HepG2 (cell line): ENCODE results near the gene LRRC45. TPM values are rescaled to one million over a fixed set of nuclear protein-coding genes. Genes with fewer than 3 reads are reported as not detected.

Experiments
- AHR ChIP-seq: IDR thresholded peaks from 2 replicates; pipeline ENCODE4 v1.6.1; 2018; ENCODE audit warnings: missing genetic modification reagents, missing compliant biosample characterization
- DDIT3 ChIP-seq: sonication (generic); formaldehyde crosslinking; IDR thresholded peaks from 2 replicates; pipeline ENCODE4 v1.4.0; 2020; ENCODE audit warnings: mild to moderate bottlenecking, missing genetic modification reagents
- ELF3 ChIP-seq: IDR thresholded peaks from 2 replicates; pipeline ENCODE4 v1.6.1; 2016; ENCODE audit warnings: missing genetic modification reagents, missing compliant biosample characterization
- HCFC1 ChIP-seq: fragments of 150-350 bp; IDR thresholded peaks from 2 replicates; pipeline ENCODE4 v1.6.1; 2014; ENCODE audit warnings: low read depth, low read length
- PPARG ChIP-seq: conservative IDR thresholded peaks from 2 replicates; pipeline ENCODE4 v1.6.1; 2016; ENCODE audit warnings: missing biosample characterization, missing genetic modification reagents
- SIN3B ChIP-seq: fragments of 150-350 bp; IDR thresholded peaks from 2 replicates; pipeline ENCODE4 v1.6.1; 2014; ENCODE audit warnings: low read length
- SMAD1 ChIP-seq: sonication (generic); formaldehyde crosslinking; IDR thresholded peaks from 2 replicates; pipeline ENCODE4 v1.4.0; 2020; ENCODE audit warnings: missing genetic modification reagents, low read depth, mild to moderate bottlenecking, borderline replicate concordance
- SRSF4 ChIP-seq: fragments of 200-400 bp; formaldehyde crosslinking; IDR thresholded peaks from one replicate; pipeline ENCODE4 v1.6.1; 2018; ENCODE audit warnings: mild to moderate bottlenecking, low read depth, low read length, moderate library complexity; ENCODE audit not compliant: poor library complexity, severe bottlenecking
- ZMYM3 ChIP-seq: sonication (generic); formaldehyde crosslinking; IDR thresholded peaks from 2 replicates; pipeline ENCODE4 v1.5.1; 2020; ENCODE audit warnings: mild to moderate bottlenecking, missing genetic modification reagents
- ZNF275 ChIP-seq: sonication (generic); formaldehyde crosslinking; IDR thresholded peaks from 2 replicates; pipeline ENCODE4 v1.8.0; 2022; ENCODE audit warnings: missing genetic modification reagents, mild to moderate bottlenecking, inconsistent platforms, borderline replicate concordance
- ZNF362 ChIP-seq: sonication (generic); formaldehyde crosslinking; IDR thresholded peaks from 2 replicates; pipeline ENCODE4 v1.4.0; 2020; ENCODE audit warnings: missing genetic modification reagents, mild to moderate bottlenecking, borderline replicate concordance
- ZNF747 ChIP-seq: sonication (generic); formaldehyde crosslinking; IDR thresholded peaks from 2 replicates; pipeline ENCODE4 v1.8.1; 2023; ENCODE audit warnings: missing genetic modification reagents, mild to moderate bottlenecking, borderline replicate concordance
- polyA plus RNA-seq, 8 experiments: library from polyadenylated mRNA; depleted of rRNA in 3 of 8; stranded (reverse) in 7 of 8; unstranded in 1 of 8; fragments of >200 nt; fragmentation: Illumina TruSeq in 4 of 8; extraction: Trizol in 4 of 8; gene quantifications; 2 replicates each; pipeline versions ENCODE4 v1.2.1 to v1.2.3, GENCODE V29; 2011 to 2016; ENCODE audit warnings: low read depth in 4 of 8, missing spikeins in 1 of 8, mixed read lengths in 1 of 8; ENCODE audit not compliant: insufficient read depth in 1 of 8
- total RNA-seq, 5 experiments: library from RNA; depleted of rRNA; stranded (reverse); fragments of >200 nt; fragmentation: Illumina TruSeq; extraction: Trizol; gene quantifications; 2 replicates each; pipeline ENCODE4 v1.2.3, GENCODE V29; 2016; ENCODE audit warnings: low read depth in 1 of 5
- TF ChIP-seq, protein P1 (sequence below): sonication (generic); formaldehyde crosslinking; IDR thresholded peaks from 2 replicates; pipeline ENCODE4 v1.4.0; 2020; ENCODE audit warnings: mild to moderate bottlenecking, missing genetic modification reagents, borderline replicate concordance
- TF ChIP-seq, protein P2 (sequence below), 2 experiments: IDR thresholded peaks; 2 replicates each; pipeline ENCODE4 v1.6.1; 2011 to 2012; ENCODE audit warnings: low read length in 2 of 2, borderline replicate concordance in 1 of 2, low read depth in 1 of 2, mild to moderate bottlenecking in 1 of 2, moderate library complexity in 1 of 2
- TF ChIP-seq, protein P3 (sequence below): sonication (generic); formaldehyde crosslinking; IDR thresholded peaks from 2 replicates; pipeline ENCODE4 v1.9.0; 2021; ENCODE audit warnings: missing genetic modification reagents, borderline replicate concordance

LRRC45 gene
- total and polyA plus RNA-seq, 2 of the 13 experiments (the other 11 are each of a cell fraction or from before 2014, with no cell fraction given), result 11.6 to 48.1 TPM

DNA sequence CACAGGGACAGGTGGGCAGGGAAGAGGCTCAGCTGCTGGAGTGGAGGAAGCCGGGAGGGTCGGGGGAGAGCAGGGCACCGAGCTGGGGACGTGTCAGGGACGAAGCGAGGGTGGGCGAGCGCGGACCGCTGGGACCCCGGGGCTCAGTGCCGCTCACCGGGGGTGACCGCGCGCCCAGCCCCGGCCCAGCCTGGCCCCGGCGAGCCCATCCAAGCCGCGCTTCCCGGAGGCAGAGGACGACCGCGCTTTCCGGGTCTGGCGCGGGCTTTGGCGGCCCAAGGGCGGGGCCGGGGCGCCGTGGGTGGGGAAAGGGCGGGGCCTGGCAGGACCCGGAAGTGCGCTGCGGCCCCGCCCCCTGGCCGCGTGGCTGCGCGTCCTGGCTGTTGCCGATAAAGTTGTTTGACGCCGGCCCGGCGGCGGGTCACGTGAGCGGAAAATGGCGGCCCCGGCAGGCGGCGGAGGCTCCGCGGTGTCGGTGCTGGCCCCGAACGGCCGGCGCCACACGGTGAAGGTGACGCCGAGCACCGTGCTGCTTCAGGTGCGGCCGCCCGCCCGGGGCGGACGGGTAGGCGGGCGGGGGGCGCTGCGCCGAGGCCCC lies 45.8 kb upstream of the LRRC45 start, which contains the start of gene ASPSCR1 (continued):
- TF ChIP-seq, protein P1, sequence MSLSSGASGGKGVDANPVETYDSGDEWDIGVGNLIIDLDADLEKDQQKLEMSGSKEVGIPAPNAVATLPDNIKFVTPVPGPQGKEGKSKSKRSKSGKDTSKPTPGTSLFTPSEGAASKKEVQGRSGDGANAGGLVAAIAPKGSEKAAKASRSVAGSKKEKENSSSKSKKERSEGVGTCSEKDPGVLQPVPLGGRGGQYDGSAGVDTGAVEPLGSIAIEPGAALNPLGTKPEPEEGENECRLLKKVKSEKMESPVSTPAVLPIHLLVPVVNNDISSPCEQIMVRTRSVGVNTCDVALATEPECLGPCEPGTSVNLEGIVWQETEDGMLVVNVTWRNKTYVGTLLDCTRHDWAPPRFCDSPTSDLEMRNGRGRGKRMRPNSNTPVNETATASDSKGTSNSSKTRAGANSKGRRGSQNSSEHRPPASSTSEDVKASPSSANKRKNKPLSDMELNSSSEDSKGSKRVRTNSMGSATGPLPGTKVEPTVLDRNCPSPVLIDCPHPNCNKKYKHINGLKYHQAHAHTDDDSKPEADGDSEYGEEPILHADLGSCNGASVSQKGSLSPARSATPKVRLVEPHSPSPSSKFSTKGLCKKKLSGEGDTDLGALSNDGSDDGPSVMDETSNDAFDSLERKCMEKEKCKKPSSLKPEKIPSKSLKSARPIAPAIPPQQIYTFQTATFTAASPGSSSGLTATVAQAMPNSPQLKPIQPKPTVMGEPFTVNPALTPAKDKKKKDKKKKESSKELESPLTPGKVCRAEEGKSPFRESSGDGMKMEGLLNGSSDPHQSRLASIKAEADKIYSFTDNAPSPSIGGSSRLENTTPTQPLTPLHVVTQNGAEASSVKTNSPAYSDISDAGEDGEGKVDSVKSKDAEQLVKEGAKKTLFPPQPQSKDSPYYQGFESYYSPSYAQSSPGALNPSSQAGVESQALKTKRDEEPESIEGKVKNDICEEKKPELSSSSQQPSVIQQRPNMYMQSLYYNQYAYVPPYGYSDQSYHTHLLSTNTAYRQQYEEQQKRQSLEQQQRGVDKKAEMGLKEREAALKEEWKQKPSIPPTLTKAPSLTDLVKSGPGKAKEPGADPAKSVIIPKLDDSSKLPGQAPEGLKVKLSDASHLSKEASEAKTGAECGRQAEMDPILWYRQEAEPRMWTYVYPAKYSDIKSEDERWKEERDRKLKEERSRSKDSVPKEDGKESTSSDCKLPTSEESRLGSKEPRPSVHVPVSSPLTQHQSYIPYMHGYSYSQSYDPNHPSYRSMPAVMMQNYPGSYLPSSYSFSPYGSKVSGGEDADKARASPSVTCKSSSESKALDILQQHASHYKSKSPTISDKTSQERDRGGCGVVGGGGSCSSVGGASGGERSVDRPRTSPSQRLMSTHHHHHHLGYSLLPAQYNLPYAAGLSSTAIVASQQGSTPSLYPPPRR (CRISPR knock-in tag), result peak; percentile 12; the same call in 1 of the 2 replicates
- TF ChIP-seq, protein P2, sequence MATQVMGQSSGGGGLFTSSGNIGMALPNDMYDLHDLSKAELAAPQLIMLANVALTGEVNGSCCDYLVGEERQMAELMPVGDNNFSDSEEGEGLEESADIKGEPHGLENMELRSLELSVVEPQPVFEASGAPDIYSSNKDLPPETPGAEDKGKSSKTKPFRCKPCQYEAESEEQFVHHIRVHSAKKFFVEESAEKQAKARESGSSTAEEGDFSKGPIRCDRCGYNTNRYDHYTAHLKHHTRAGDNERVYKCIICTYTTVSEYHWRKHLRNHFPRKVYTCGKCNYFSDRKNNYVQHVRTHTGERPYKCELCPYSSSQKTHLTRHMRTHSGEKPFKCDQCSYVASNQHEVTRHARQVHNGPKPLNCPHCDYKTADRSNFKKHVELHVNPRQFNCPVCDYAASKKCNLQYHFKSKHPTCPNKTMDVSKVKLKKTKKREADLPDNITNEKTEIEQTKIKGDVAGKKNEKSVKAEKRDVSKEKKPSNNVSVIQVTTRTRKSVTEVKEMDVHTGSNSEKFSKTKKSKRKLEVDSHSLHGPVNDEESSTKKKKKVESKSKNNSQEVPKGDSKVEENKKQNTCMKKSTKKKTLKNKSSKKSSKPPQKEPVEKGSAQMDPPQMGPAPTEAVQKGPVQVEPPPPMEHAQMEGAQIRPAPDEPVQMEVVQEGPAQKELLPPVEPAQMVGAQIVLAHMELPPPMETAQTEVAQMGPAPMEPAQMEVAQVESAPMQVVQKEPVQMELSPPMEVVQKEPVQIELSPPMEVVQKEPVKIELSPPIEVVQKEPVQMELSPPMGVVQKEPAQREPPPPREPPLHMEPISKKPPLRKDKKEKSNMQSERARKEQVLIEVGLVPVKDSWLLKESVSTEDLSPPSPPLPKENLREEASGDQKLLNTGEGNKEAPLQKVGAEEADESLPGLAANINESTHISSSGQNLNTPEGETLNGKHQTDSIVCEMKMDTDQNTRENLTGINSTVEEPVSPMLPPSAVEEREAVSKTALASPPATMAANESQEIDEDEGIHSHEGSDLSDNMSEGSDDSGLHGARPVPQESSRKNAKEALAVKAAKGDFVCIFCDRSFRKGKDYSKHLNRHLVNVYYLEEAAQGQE (IDR thresholded peaks at IDR 0.05; ENCODE audit: borderline replicate concordance in 1 of 2, low read depth in 1 of 2, low read length in 2 of 2), result no peak
- TF ChIP-seq PPARG (CRISPR knock-in tag), result no peak; the same call in 1 of the 2 replicates
- peak; percentile 97 for TF ChIP-seq ZNF275 (CRISPR knock-in tag)
- TF ChIP-seq SIN3B, result no peak
- no peak; the same call in 1 of the 2 replicates for TF ChIP-seq ZNF362
- peak; percentile 57; the same call in 1 of the 2 replicates for TF ChIP-seq ZNF747
- TF ChIP-seq, protein P3, sequence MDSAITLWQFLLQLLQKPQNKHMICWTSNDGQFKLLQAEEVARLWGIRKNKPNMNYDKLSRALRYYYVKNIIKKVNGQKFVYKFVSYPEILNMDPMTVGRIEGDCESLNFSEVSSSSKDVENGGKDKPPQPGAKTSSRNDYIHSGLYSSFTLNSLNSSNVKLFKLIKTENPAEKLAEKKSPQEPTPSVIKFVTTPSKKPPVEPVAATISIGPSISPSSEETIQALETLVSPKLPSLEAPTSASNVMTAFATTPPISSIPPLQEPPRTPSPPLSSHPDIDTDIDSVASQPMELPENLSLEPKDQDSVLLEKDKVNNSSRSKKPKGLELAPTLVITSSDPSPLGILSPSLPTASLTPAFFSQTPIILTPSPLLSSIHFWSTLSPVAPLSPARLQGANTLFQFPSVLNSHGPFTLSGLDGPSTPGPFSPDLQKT, result no peak
- 0 out of 2 replicates have a peak, but pooled peaks have one; percentile 16 for TF ChIP-seq ZMYM3 (CRISPR knock-in tag)
- peak; percentile 94 for TF ChIP-seq ELF3
- TF ChIP-seq SRSF4, result no peak
- peak; percentile 56 for TF ChIP-seq SMAD1 (CRISPR knock-in tag)
- no peak for TF ChIP-seq AHR (CRISPR knock-in tag)
- TF ChIP-seq HCFC1, result peak; percentile 65
- no peak for TF ChIP-seq DDIT3 (CRISPR knock-in tag)
